Thymus (tissue), 11 donors: Measurements from ENCODE around the gene VGLL3. TPM values are rescaled to one million over a fixed set of nuclear protein-coding genes. Genes with fewer than 3 reads are reported as not detected.

ENCODE experiments used
- DNase-seq, 9 donors: peaks; one replicate each; pipeline ENCODE4 v3.0.0-alpha.2; 2013; ENCODE audit warnings: low spot score in 9 of 9, low read depth in 6 of 9, missing footprints in 1 of 9
- H3K27ac ChIP-seq, 2 donors: one replicate each; pipeline ENCODE4 v1.5.1; 2013; ENCODE audit warnings: control low read depth in 1 of 2, low read depth in 1 of 2, low read length in 1 of 2, mild to moderate bottlenecking in 1 of 2, moderate library complexity in 1 of 2
- H3K27me3 ChIP-seq, 2 donors: one replicate each; pipeline ENCODE4 v1.5.1; 2013; ENCODE audit warnings: low read length in 1 of 2; ENCODE audit not compliant: control insufficient read depth in 2 of 2, insufficient read depth in 1 of 2
- H3K36me3 ChIP-seq, 2 donors: one replicate each; pipeline ENCODE4 v1.5.1; 2013; ENCODE audit warnings: low read length in 1 of 2, mild to moderate bottlenecking in 1 of 2, moderate library complexity in 1 of 2; ENCODE audit not compliant: control insufficient read depth in 2 of 2, insufficient read depth in 2 of 2
- H3K4me1 ChIP-seq, 2 donors: one replicate each; pipeline ENCODE4 v1.5.1; 2013; ENCODE audit warnings: low read length in 2 of 2; ENCODE audit not compliant: control insufficient read depth in 2 of 2, insufficient read depth in 2 of 2
- H3K4me3 ChIP-seq, 2 donors: one replicate each; pipeline ENCODE4 v1.5.1; 2013; ENCODE audit warnings: low read length in 2 of 2, control low read depth in 1 of 2, mild to moderate bottlenecking in 1 of 2
- H3K9me3 ChIP-seq, 2 donors: one replicate each; pipeline ENCODE4 v1.5.1; 2013; ENCODE audit warnings: low read length in 1 of 2, mild to moderate bottlenecking in 1 of 2; ENCODE audit not compliant: control insufficient read depth in 2 of 2, insufficient read depth in 1 of 2
- WGBS: extraction: QIAGEN DNeasy Blood & Tissue Kit; methylation state at CpG from one replicate; pipeline ENCODE4 v1.1.7; 2013; 5-methylcytosine and 5-hydroxymethylcytosine counted together
- polyA plus RNA-seq: library from polyadenylated mRNA; stranded (reverse); fragments of 200-250 nt; gene quantifications from one replicate; pipeline ENCODE4 v1.2.3, GENCODE V29; 2013
- total RNA-seq: library from RNA; stranded (reverse); fragments of 120-200 nt; gene quantifications from one replicate; pipeline ENCODE4 v1.2.4, GENCODE V29; 2013
- donor health status: healthy.

Gene VGLL3
- total and polyA plus RNA-seq, 2 donors: 0.24 to 2.1 TPM

DNA sequence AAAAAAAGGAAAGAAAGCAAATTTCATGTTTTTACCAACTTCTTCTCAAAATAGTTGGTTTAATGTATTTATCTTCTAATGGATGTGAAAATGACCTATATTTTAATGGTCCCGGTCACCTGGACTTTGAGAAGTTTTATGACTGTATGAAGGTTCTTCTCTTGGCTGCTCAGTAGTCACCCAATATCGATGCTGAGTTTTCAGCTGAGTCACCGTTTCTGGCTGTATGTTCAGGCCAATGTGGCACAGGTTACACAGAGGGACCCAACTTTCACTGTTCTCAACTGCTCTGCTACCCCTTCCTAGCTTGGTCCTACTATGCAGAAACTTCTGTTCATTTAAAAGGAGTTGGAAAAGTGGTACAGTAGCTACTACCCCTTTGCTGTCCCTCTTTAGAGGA, 25.8 kb downstream of the VGLL3 start:
- no peak overlapping the region for H3K4me3 ChIP-seq
- no peaks in the 10 kb centered on the region for H3K36me3 ChIP-seq
- H3K27me3 ChIP-seq: no peaks in the 10 kb centered on the region
- no peaks in the 10 kb centered on the region for H3K9me3 ChIP-seq
- no peaks in the 10 kb centered on the region for H3K4me1 ChIP-seq
- 95% methylated on average over 3 of the region's 3 CpGs for WGBS
- no peak overlapping the region for H3K27ac ChIP-seq
- no peak for DNase-seq

DNA sequence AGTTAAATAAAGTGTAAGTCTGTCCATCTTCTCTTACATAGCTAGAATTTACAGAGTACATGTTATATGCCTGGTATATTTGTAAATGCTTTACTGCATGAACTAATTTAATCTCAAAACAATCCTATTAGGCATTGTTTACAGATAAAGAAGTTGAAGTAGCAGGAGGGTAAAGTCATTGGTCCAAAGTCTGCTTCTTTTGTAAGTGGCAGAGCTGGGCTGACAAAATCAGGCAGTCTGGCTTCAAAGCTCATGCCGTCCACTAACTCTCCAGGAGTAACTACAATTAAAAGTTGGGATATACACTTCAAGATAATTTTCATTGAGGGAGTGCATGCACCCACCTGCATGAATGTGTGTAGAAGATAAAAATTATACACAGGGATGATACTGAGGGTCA, 27.3 kb downstream of the VGLL3 start:
- no peak for DNase-seq
- no peaks in the 10 kb centered on the region for H3K9me3 ChIP-seq
- no peaks in the 10 kb centered on the region for H3K4me1 ChIP-seq
- H3K4me3 ChIP-seq: no peak overlapping the region
- no peaks in the 10 kb centered on the region for H3K27me3 ChIP-seq
- 97% methylated on average over 1 of the region's 1 CpG for WGBS
- H3K27ac ChIP-seq: no peak overlapping the region
- no peaks in the 10 kb centered on the region for H3K36me3 ChIP-seq

- H3K27ac ChIP-seq: no peak overlapping the region
- no peaks in the 10 kb centered on the region for H3K36me3 ChIP-seq
- DNase-seq: no peak
- H3K4me1 ChIP-seq: no peaks in the 10 kb centered on the region
- no peaks in the 10 kb centered on the region for H3K9me3 ChIP-seq
- H3K27me3 ChIP-seq: no peaks in the 10 kb centered on the region
- 74% methylated on average over 3 of the region's 3 CpGs for WGBS
- no peak overlapping the region for H3K4me3 ChIP-seq
Observed at GRCh38 chr3:86961297-86961696, 29.7 kb downstream of the VGLL3 start.

GRCh38 chr3:86960550-86960949, 30.4 kb downstream of the VGLL3 start:
- Histone ChIP-seq H3K4me1 (no peaks in the 10 kb centered on the region), H3K27ac (no peak overlapping the region), H3K36me3 (no peaks in the 10 kb centered on the region), H3K4me3 (no peak overlapping the region), H3K27me3 (no peaks in the 10 kb centered on the region), H3K9me3 (no peaks in the 10 kb centered on the region)
- no peak for DNase-seq
- 88% methylated on average over 3 of the region's 3 CpGs for WGBS

GRCh38 chr3:86958534-86958933, 32.4 kb downstream of the VGLL3 start:
- no peak overlapping the region for H3K27ac ChIP-seq
- H3K36me3 ChIP-seq: no peaks in the 10 kb centered on the region
- H3K27me3 ChIP-seq: no peaks in the 10 kb centered on the region
- H3K4me3 ChIP-seq: no peak overlapping the region
- H3K9me3 ChIP-seq: no peaks in the 10 kb centered on the region
- no peak for DNase-seq
- WGBS: 81% methylated on average over 1 of the region's 1 CpG
- H3K4me1 ChIP-seq: no peaks in the 10 kb centered on the region

GRCh38 chr3:86954747-86955146, 36.2 kb downstream of the VGLL3 start:
- Histone ChIP-seq H3K27me3 (no peaks in the 10 kb centered on the region), H3K4me3 (no peak overlapping the region), H3K9me3 (no peaks in the 10 kb centered on the region), H3K4me1 (no peaks in the 10 kb centered on the region), H3K36me3 (no peaks in the 10 kb centered on the region), H3K27ac (no peak overlapping the region)
- no peak for DNase-seq
- 92% methylated on average over 2 of the region's 2 CpGs for WGBS

DNA sequence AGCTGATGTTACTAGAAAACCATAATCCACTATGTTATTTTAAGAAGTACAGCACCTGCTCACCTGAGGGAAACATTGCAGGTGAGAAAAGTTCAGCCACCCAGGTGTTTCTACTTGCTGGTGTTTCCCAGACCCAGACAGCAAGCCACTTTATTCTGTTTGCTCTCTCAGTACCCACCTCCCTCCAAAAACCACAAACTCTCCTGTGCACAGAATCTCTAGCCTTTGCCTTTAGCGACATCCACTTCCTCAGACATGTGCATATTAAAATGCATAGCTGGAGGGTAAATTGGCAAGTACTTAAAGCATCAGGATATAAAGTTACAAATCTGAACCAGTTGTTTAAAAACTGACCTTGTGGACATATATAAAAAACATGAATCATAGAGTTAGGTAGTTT, 36.7 kb downstream of the VGLL3 start:
- H3K27ac ChIP-seq: no peak overlapping the region
- DNase-seq: no peak
- 26% methylated on average over 1 of the region's 1 CpG for WGBS

GRCh38 chr3:86951322-86951721, 39.6 kb downstream of the VGLL3 start:
- H3K27ac ChIP-seq: no peak overlapping the region
- no peaks in the 10 kb centered on the region for H3K9me3 ChIP-seq
- no peaks in the 10 kb centered on the region for H3K4me1 ChIP-seq
- H3K27me3 ChIP-seq: no peaks in the 10 kb centered on the region
- DNase-seq: no peak
- no peaks in the 10 kb centered on the region for H3K36me3 ChIP-seq
- H3K4me3 ChIP-seq: no peak overlapping the region

More for the DNA sequence above, 36.7 kb downstream of the VGLL3 start:
- no peak overlapping the region for H3K4me3 ChIP-seq
- no peaks in the 10 kb centered on the region for H3K9me3 ChIP-seq
- H3K27me3 ChIP-seq: no peaks in the 10 kb centered on the region
- no peaks in the 10 kb centered on the region for H3K4me1 ChIP-seq
- H3K36me3 ChIP-seq: no peaks in the 10 kb centered on the region

- H3K27ac ChIP-seq: no peak overlapping the region
- no peaks in the 10 kb centered on the region for H3K36me3 ChIP-seq
- H3K27me3 ChIP-seq: no peaks in the 10 kb centered on the region
- H3K4me3 ChIP-seq: no peak overlapping the region
- no peak for DNase-seq
- H3K9me3 ChIP-seq: no peaks in the 10 kb centered on the region
- 91% methylated on average over 3 of the region's 3 CpGs for WGBS
- H3K4me1 ChIP-seq: no peaks in the 10 kb centered on the region
Observed at GRCh38 chr3:86950717-86951116, 40.2 kb downstream of the VGLL3 start.

DNA sequence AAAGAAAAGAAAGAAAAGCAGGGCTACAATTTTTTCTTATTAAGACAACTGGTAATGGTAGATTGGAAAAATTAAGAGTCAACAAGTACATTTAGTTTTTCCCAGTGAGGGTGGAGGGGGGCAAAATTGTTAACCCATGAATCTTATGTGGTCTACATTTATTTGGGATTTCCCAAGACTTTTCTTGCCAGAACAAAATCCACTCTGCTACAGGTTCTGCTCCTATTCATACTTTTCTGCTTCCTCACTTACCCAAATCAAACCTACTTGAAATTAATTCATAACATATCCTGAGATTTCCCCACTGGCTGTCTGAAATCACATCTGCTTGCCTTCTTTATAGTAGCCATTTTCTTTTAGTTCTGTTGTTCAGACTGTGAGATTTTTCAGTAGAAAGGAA, 41.1 kb downstream of the VGLL3 start:
- no peaks in the 10 kb centered on the region for H3K9me3 ChIP-seq
- H3K27ac ChIP-seq: no peak overlapping the region
- no peaks in the 10 kb centered on the region for H3K36me3 ChIP-seq
- H3K4me3 ChIP-seq: no peak overlapping the region
- DNase-seq: no peak
- no peaks in the 10 kb centered on the region for H3K4me1 ChIP-seq
- no peaks in the 10 kb centered on the region for H3K27me3 ChIP-seq
